HG03103 (cell line): ENCODE results near the gene RTEL1.
"Not testable (repeated sequence)": the region's sequence is repeated elsewhere in the genome, so short reads cannot be mapped to it uniquely, and the experiment has no call there.

ENCODE experiments used
- ATAC-seq: cut with Tn5 transposase; IDR thresholded peaks from one replicate; pipeline ENCODE4 v1.9.1; 2021; ENCODE audit warnings: low read depth; ENCODE audit not compliant: unreplicated experiment

Gene RTEL1

GRCh38 chr20:63627751-63628245 is 30.3 kb upstream of the RTEL1 start:
- no peak for ATAC-seq

GRCh38 chr20:63628246-63628975 is 29.7 kb upstream of the RTEL1 start:
- ATAC-seq = no peak

GRCh38 chr20:63630956-63631355 is 27.2 kb upstream of the RTEL1 start:
- not testable (repeated sequence) for ATAC-seq

DNA sequence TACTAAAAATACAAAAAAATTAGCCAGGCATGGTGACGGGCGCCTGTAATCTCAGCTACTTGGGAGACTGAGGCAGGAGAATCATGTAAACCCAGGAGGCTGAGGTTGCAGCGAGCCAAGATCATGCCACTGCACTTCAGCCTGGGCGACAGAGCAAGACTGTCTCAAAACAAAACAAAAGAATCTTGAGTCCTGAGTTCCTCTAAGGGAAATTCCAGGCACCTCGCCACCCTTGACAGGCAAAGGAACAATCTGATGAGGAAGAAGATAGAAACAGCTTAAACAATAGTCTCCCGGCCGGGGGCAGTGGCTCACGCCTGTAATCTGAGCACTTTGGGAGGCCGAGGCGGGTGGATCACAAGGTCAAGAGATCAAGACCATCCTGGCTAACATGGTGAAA is 26.7 kb upstream of the RTEL1 start:
- ATAC-seq = not testable (repeated sequence)

- no peak for ATAC-seq
Measured at GRCh38 chr20:63633732-63634131, 24.4 kb upstream of the RTEL1 start.

GRCh38 chr20:63635431-63636141 is 22.5 kb upstream of the RTEL1 start:
- ATAC-seq = no peak

DNA sequence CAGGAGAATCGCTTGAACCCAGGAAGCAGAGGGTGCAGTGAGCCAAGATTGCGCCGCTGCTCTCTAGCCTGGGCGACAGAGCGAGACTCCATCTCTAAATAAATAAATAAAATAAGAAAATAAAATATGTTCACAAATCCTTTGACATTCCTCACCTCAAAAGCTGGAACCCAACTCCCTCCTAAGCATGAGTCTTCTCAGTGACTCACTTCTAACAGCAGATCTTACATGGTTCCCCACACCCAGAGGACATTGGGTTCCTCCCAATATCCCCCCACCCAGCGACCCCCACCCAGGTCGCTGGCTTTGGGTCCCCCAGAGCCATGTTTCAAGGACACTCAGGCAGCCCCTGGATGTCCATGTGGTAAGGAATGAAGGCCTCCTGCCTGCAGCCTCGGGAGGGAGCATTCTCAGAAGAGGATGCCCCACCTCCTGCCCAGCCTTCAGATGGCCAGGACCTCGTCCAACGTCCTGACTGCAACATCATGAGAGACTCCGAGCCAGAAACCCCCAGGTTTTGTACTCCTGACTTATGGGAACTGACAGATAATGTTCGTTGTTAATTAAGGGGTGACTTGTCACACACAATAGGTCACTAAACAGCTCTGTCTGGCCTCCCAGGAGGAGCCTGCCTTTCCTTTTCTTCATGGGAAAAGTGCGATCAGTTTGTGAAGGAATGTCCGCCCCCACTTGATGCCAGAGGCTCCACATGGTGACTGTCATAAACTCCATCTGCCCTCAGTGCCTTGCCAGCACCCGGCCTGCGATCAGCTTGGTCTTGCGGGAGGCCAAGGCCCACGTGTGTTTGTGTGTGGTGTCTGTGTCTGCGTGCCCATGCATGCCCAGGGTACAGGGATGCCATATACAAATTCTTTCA is 21.1 kb upstream of the RTEL1 start:
- no peak for ATAC-seq

DNA sequence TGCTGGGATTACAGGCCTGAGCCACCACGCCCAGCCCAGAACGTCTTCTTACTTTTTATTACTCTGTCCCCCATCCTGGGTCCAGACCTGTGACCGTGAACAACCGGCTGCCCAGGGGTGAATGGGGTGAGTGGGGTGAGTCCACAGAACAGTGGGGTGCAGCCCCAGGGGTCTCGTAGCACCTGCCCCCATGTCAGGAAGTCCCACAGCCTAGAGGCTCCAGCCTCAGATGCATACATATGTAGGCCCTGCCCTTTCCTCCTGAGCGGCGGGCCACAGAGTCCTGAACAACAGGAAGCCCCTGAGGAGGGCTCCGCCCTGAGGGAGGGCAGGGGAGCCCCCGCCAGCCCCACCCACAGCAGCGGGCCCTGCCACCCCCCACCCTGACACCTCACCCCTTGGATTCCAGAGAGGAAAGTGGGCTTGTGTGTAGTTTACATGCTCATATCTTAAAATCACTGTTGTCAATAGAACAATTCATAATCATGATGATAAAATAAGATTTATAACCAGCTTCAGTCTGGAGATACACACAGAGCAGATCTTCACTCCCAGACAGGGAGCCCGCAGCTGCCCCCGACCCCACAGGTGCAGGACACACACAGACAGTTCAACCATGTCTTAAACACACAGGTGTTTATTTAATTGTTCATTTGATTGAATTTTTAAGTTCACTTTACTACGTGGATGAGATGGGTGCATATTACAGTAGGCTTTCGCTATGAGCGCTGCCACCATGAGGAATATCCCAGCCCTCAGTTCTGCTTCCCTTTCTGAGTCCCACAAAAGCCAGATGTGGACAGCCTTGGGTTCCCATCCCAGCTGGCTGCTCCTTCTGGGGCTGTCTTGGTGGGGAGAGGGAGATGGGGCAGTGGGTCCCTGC is 18.8 kb upstream of the RTEL1 start:
- no peak for ATAC-seq

- no peak for ATAC-seq
Measured at GRCh38 chr20:63640086-63640485, 18.0 kb upstream of the RTEL1 start.

DNA sequence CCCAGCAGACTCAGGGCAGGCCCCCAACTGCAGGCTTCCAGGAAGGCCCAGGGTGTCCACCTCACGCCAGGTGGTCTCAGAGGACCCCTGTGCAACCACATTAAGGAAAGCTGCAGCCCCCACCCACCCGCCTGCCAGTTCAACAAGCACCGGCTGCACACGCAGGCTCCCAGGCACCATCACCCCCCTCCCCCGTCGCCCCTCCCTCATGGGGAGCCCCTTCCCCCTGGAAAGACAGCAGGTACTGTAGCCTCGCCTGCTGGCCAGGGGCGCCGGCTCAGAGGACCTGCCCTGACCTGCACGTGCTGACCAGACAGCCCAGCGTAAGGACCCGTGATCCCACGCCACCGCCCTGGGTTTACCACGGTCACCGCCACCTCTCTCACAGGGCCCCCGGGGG is 17.4 kb upstream of the RTEL1 start:
- ATAC-seq = not testable (repeated sequence)

DNA sequence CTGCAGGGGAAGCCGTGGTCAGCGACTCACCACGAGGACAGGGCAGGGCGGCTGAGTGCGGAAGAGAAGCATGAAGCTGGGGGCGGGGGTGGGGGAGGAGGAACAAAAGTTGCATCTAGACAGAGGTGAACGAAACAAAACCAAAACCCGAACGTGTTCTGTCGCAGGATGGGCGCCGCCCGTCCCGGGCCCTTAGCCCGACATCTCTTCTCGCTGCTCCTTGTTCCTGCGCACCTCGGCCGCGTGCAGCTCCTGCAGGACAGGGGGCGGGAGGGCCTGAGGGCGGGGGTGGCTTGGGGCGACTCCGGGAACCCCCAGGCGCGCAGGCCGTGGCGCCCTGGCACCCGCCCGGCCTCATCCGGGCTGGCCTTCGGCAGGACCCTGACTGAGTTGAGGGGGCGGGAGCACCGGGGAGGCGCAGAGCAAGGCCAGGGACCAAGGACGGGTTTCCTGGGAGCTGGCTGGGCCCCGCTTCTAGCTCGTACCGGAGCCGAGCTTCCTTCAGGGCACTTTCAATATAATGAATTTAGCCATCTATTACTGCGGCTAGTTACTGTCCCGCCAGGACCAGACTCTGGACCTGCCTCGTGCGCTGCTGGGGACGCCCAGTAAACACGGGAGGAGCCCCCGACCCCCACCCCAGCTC is 16.8 kb upstream of the RTEL1 start:
- ATAC-seq = peak; percentile 7

DNA sequence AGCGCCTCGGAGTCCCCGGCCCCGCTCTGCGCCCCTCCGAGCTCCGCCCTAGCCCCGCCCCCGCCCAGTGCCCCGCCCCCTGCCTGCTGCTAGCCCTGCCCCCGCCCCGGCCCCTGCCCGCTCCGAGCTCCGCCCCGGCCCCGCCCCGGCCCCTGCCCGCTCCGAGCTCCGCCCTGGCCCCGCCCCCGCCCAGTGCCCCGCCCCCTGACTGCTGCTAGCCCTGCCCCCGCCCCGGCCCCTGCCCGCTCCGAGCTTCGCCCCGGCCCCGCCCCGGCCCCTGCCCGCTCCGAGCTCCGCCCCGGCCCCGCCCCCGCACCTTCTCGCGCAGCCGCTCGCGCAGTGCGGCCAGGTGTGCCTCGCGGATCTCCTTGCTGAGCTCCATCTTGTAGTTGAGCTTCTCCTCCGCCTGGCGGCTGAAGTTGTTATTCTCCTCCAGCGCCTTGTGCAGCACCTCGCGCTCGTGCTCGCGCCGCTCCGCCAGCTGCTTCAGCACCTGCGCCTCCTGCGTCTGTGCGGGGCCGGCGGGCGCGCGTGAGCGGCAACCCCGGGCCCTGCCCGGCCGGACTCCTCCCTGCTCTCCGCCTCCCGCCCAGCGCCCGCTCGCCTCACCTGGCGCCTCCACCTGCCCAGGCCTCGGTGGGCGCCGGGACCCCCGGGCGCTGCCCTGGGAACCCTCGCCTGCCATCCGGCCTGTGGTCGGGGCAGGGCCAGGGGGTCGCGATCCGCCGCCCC is 16.2 kb upstream of the RTEL1 start:
- peak; percentile 75 for ATAC-seq

DNA sequence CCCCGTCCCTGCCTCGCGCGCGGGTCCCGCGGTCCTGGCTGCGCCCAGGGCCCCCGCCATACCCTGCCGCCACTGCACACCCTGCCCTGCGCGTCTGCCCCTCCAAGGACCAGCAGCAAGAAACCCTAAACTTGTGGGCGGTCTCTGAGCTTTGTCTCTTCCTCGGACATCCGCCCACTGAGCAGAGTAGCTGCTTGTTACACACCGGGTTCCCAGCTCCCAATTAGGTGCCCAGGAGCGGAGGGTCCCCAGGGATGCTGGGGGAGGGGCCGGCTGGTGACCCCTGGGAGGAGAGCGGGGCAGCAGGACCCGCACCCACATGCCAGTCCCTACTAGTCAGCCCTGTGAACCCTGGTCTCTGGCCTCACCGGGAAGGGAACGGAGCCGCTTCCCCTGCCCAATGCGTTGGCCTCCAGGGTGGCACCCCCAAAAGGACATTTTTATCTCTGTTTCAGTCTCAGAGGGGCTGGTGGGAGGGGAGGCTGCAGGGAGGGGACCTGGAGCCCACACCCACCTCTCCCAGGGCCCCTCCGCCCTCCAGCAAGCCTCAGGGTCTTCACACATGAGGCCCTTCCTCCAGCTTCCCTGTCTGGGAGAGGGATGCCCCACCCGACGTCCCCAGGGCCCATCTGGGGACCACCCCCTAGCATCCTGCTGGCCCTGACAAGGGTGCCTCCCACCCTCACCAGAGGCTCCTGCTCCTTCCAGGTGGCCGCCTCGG is 15.4 kb upstream of the RTEL1 start:
- ATAC-seq = no peak

DNA sequence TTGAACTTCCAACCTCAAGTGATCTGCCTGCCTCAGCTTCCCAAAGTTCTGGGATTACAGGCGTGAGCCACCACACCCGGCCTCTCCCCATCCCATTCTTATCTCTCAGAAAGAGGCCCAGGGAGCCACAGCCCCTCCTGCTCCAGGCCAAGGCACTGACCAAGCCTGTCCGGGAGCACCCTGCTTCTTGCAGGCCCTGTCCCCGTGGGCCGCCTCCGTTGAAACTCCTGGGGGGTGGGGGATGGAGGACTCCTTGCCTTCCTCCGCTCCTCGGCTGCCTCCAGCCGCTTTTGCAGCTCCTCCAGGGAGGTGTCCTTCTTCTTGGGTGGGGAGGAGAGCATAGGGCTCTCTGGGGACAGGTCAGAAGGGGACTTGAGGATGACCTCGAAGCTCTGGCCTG is 14.6 kb upstream of the RTEL1 start:
- no peak for ATAC-seq

GRCh38 chr20:63643946-63644345 is 14.2 kb upstream of the RTEL1 start:
- ATAC-seq = no peak

DNA sequence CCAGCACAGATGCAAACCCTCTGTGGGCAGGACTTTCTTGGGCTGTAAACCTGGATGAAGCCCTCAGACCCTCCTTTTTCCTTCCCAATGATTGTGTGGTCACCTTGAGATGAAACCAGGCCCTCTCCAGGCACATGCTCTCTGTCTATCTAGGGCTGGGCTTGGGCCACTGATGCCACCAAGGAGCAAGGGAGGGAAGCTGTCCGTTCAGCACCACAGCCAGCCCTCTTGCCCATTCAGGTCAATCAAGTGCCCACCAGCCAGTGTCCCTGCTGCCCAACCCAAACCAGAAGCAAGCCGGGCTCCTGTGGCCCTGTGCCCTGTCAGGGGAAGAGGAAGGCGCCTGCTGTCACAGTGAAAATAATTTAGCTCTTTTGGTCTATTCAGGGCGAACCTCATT is 12.9 kb upstream of the RTEL1 start:
- ATAC-seq = no peak

DNA sequence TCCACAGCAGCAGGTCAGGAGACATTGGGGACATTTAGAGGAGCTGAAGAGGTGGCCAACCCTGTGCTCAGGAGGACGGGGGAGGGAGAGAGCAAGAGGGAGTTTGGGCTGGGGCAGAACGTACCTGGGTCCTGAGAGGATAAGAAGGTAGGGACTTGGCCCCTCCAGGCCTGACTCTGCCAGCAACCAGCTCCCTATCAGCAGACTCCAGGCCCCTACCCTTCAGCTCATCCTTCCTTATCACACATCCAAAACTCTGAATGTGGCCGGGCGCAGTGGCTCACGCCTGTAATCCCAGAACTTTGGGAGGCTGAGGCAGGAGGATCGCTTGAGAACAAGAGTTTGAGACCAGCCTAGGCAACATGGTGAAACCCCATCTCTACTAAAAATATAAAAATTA is 9.9 kb upstream of the RTEL1 start:
- ATAC-seq = no peak

- ATAC-seq = no peak
Measured at GRCh38 chr20:63648895-63649589, 9.1 kb upstream of the RTEL1 start.
